T-helper 2 cell treated with Interferon-gamma antibody and Interleukin-4, amounts not matched to agents 5 μg/mL and 100 μg/mL, for 36 hours (primary cell): ENCODE data around the gene HSD17B7.

Source experiments
- DNase-seq: peaks from one replicate; pipeline ENCODE4 v3.0.0; 2021; ENCODE audit warnings: low spot score
- H3K27ac Mint-ChIP-seq: one replicate; pipeline ENCODE4 v1.8.0; 2021; ENCODE audit warnings: mild to moderate bottlenecking, mixed read lengths
- H3K27me3 Mint-ChIP-seq: one replicate; pipeline ENCODE4 v1.8.0; 2021; ENCODE audit warnings: low read depth, mixed read lengths
- H3K36me3 Mint-ChIP-seq: one replicate; pipeline ENCODE4 v1.8.0; 2021; ENCODE audit warnings: low read depth, mixed read lengths
- H3K4me1 Mint-ChIP-seq: one replicate; pipeline ENCODE4 v1.8.0; 2021; ENCODE audit warnings: low read depth, mixed read lengths
- H3K4me3 Mint-ChIP-seq: one replicate; pipeline ENCODE4 v1.8.0; 2022; ENCODE audit warnings: mild to moderate bottlenecking, moderate library complexity, mixed read lengths
- H3K9me3 Mint-ChIP-seq: one replicate; pipeline ENCODE4 v1.8.0; 2021; ENCODE audit warnings: mixed read lengths

The HSD17B7 gene

DNA sequence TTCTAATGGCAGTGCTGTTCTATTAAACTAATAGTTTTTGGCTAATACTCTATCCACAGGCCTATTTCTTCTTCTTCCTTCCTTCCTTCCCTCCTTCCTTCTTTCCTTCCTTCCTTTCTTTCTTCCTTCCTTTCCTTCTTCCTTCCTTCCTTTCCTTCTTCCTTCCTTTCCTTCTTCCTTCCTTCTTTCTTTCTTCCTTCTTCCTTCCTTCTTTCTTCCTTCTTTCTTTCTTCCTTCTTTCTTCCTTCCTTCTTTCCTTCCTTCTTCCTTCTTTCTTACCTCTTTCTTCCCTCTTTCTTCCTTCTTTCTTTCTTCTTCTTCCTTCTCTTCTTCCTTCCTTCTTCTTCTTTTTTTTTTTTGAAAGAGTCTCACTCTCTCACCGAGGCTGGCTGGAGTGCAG is 38.8 kb downstream of the HSD17B7 start:
- Mint-ChIP-seq H3K4me1 (peaks cover 7% of the 10 kb centered on the region), H3K36me3 (no peaks in the 10 kb centered on the region), H3K27ac (no peak overlapping the region), H3K27me3 (peaks cover 31% of the 10 kb centered on the region), H3K9me3 (no peaks in the 10 kb centered on the region), H3K4me3 (no peak overlapping the region)
- DNase-seq: no peak

GRCh38 chr1:162832470-162832869 is 42.0 kb downstream of the HSD17B7 start:
- no peak for DNase-seq
- Mint-ChIP-seq H3K27me3 (peaks cover 19% of the 10 kb centered on the region), H3K36me3 (peaks cover 7% of the 10 kb centered on the region), H3K27ac (no peak overlapping the region), H3K9me3 (peaks cover 21% of the 10 kb centered on the region), H3K4me3 (no peak overlapping the region), H3K4me1 (peaks cover 20% of the 10 kb centered on the region)

DNA sequence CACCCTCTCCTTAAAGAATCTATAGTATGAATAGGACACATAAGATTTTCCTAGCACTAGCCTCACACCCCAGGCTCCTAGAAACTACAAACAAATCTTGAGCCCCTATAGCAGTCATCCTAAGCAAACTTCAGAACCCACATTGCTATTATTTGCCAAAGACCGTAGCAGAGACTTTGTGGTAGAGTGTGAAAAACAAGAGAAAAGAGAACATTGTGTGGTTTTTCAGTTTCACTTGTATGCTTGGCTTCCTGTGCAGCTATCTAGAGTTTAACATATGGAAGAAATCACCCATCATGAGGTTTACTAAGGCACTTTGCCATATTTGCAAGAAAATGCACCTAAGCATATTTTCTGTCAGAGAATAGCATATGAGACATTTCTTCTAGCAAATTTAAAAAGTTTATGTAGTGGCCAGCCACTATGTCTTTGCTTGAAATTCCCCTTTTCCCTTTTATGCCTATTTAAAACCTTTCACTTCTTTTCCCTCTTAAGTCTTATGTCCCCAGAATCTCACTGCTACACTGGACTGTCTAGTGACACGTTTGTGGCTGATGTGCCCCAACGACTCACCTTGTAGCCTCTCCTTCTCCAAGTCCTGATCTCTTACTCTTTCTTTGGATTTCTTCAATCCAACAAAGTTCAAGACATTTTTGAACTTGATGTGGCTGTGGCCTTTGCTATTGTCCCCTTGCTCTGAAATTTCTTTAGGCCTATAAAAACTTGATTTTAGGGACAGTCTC is 44.8 kb downstream of the HSD17B7 start:
- no peak overlapping the region for H3K27ac Mint-ChIP-seq
- DNase-seq: peak; percentile 10

GRCh38 chr1:162838863-162839262 is 48.4 kb downstream of the HSD17B7 start:
- peaks cover 14% of the 10 kb centered on the region for H3K27me3 Mint-ChIP-seq
- no peak overlapping the region for H3K4me3 Mint-ChIP-seq
- no peak for DNase-seq
- H3K9me3 Mint-ChIP-seq: peaks cover 38% of the 10 kb centered on the region
- peaks cover 14% of the 10 kb centered on the region for H3K4me1 Mint-ChIP-seq
- no peak overlapping the region for H3K27ac Mint-ChIP-seq
- H3K36me3 Mint-ChIP-seq: peaks cover 7% of the 10 kb centered on the region

More for the DNA sequence above, 44.8 kb downstream of the HSD17B7 start:
- no peak overlapping the region for H3K4me3 Mint-ChIP-seq
- H3K36me3 Mint-ChIP-seq: peaks cover 7% of the 10 kb centered on the region
- H3K9me3 Mint-ChIP-seq: peaks cover 38% of the 10 kb centered on the region
- peaks cover 13% of the 10 kb centered on the region for H3K27me3 Mint-ChIP-seq
- peaks cover 20% of the 10 kb centered on the region for H3K4me1 Mint-ChIP-seq

GRCh38 chr1:162840250-162840839 is 49.8 kb downstream of the HSD17B7 start:
- peaks cover 14% of the 10 kb centered on the region for H3K27me3 Mint-ChIP-seq
- no peak overlapping the region for H3K27ac Mint-ChIP-seq
- no peak overlapping the region for H3K4me3 Mint-ChIP-seq
- H3K36me3 Mint-ChIP-seq: peaks cover 5% of the 10 kb centered on the region
- H3K4me1 Mint-ChIP-seq: peaks cover 4% of the 10 kb centered on the region
- peaks cover 32% of the 10 kb centered on the region for H3K9me3 Mint-ChIP-seq
- no peak for DNase-seq

DNA sequence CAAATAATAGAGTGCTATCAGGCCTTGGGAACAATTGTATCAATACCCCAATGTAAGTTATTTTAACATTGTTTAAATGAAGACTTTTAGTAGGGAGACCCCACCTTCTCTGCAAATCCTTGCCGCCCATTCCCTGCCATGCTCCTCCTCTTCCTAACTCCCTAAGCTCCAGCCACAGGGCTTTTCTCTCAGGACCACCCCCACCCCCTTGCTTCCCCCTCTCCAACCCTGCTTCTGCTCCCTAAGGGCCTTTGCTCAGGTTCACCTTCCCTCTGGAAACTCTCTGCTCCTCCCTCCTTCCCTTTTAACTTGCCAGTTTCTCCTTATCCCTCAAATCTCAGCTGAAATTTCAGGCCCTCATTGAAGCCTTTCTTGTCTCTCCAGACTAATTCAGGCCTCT is 53.7 kb downstream of the HSD17B7 start:
- peaks cover 13% of the 10 kb centered on the region for H3K27me3 Mint-ChIP-seq
- H3K4me3 Mint-ChIP-seq: no peak overlapping the region
- no peak overlapping the region for H3K27ac Mint-ChIP-seq
- DNase-seq: no peak
- H3K9me3 Mint-ChIP-seq: peaks cover 5% of the 10 kb centered on the region
- H3K4me1 Mint-ChIP-seq: no peaks in the 10 kb centered on the region
- H3K36me3 Mint-ChIP-seq: no peaks in the 10 kb centered on the region

DNA sequence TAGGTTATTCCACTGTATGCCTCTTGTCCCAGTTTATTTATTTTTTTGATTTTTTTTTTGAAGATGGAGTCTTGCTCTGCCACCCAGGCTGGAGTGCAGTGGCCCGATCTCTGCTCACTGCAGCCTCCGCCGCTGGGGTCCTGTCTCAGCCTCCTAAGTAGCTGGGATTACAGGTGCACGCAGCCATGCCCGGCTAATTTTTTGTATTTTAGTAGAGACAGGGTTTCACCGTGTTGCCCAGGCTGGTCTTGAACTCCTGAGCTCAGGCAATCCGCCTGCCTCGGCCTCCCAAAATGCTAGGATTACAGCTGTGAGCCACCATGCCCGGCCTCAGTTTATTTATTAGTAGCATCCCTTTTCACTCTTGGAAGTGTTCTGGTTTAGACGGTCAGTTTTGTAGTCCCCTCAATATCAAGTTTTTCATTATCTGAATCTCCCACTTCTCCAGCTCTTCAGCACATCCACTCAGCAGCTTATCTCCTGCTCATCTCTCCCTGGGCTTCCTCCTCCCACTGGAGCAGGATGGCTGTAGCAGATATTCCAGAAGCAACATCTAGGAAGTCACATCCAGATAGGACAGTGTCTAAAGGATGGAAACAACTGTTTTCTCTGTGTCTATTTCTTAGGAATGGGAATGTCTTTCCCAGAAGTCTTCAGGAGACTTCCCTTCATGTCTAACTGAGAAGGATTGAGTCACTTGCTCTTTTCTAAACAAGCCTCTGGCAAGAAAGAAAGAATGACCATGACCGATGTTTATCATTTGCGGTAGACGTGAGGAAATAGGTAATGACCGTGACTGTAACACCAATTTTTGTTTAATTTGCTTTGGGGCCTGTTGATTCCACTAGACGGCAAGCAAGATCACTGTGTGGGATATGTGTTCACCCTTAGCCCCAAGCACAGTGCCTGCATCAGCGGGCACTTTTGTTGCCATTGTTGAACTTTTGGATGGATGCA is 56.0 kb downstream of the HSD17B7 start:
- Mint-ChIP-seq H3K27ac (no peak overlapping the region), H3K9me3 (no peaks in the 10 kb centered on the region), H3K4me3 (no peak overlapping the region), H3K27me3 (peaks cover 5% of the 10 kb centered on the region), H3K4me1 (no peaks in the 10 kb centered on the region), H3K36me3 (no peaks in the 10 kb centered on the region)
- DNase-seq: no peak

- H3K4me3 Mint-ChIP-seq: no peak overlapping the region
- H3K27me3 Mint-ChIP-seq: peaks cover 2% of the 10 kb centered on the region
- peak; percentile 41 for DNase-seq
Observed at GRCh38 chr1:162847839-162848453, 57.4 kb downstream of the HSD17B7 start.

DNA sequence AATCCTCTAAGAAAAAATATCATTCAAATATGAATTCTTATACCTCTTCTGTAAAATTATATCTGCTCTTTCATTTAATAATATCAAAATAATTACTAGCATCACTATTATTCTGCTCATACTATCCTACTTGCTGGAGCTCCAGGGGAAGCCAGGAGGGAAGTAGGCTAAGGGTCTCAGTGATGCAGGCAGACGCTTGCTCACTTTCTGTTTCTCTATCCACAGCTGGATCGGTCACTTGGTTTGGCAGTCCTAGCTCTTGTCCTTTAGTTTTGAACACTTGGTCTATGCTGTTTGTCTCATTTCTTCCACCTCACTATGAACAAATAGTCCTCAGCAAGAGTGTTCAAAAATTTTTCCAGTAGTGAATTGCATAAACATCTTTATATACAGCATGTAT is 59.2 kb downstream of the HSD17B7 start:
- DNase-seq: no peak
- no peaks in the 10 kb centered on the region for H3K4me1 Mint-ChIP-seq
- no peak overlapping the region for H3K4me3 Mint-ChIP-seq
- no peak overlapping the region for H3K27ac Mint-ChIP-seq
- H3K36me3 Mint-ChIP-seq: no peaks in the 10 kb centered on the region
- peaks cover 2% of the 10 kb centered on the region for H3K27me3 Mint-ChIP-seq
- no peaks in the 10 kb centered on the region for H3K9me3 Mint-ChIP-seq

More at GRCh38 chr1:162847839-162848453, 57.4 kb downstream of the HSD17B7 start:
- Mint-ChIP-seq H3K4me1 (no peaks in the 10 kb centered on the region), H3K9me3 (no peaks in the 10 kb centered on the region), H3K27ac (no peak overlapping the region), H3K36me3 (no peaks in the 10 kb centered on the region)

GRCh38 chr1:162851341-162851740 is 60.8 kb downstream of the HSD17B7 start:
- H3K27ac Mint-ChIP-seq: no peak overlapping the region
- H3K4me3 Mint-ChIP-seq: no peak overlapping the region
- no peaks in the 10 kb centered on the region for H3K4me1 Mint-ChIP-seq
- H3K27me3 Mint-ChIP-seq: no peaks in the 10 kb centered on the region
- no peak for DNase-seq
- no peaks in the 10 kb centered on the region for H3K36me3 Mint-ChIP-seq
- H3K9me3 Mint-ChIP-seq: no peaks in the 10 kb centered on the region

DNA sequence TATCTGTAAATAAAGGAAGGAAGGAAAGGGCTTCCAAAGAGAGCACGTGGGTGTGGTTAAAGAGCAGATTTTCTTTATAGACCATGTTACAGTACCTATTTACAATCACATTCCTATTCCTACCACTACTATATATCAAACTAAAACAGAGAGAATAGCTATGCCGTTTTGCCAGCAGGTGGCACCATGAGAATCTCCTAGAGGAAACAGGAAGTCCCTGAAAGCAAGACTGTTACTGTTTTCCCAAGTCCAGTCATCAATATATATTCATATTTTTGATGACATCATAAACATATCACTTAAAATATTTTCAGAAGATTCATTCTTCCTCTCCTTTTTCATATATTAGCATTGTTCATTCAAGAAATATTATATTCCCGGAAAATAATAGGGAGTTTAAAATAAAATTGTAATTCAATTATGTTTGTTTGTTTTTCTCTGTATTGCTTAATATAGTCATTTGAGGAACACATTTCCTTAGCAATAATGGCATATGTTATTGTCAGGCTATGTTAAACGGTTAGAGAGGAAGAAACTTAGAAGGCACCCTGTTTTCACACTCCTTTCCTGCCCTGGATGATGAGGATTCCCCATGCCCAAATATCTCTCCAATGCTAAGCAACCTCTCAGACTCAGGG is 63.9 kb downstream of the HSD17B7 start:
- DNase-seq: no peak
- Mint-ChIP-seq H3K4me1 (no peaks in the 10 kb centered on the region), H3K4me3 (no peak overlapping the region), H3K27ac (no peak overlapping the region), H3K27me3 (no peaks in the 10 kb centered on the region), H3K9me3 (no peaks in the 10 kb centered on the region), H3K36me3 (no peaks in the 10 kb centered on the region)

DNA sequence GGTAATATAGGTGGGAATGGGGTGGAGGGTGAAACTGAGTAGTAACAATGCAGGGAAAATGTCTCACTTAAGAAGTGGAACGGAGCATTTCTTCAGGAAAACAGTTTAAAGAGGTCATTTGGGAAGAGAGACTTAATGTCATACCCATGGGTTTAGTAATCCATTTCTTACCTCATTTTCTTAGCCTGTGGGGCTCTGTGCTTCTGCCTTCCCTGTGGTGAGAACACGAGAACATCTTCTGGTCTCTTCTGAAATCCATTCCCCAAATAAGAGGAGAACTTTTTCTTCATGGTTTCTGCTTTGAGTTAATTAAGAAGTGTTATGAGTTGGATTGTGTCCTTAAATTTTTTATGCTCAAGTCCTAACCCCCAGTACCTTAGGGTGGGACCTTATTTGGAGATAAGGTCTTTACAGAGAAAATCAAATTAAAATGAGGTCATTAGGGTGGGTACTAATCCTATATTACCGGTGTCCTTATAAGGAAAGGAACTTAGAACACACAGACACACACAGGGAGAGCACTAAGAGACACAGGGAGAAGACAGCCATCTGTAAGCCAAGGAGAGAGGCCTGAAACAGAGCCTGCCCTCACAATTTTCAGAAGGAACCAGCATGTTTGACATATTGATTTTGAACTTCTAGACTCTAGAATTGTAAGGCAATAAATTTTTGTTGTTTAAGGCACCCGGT is 65.1 kb downstream of the HSD17B7 start:
- Mint-ChIP-seq H3K4me1 (no peaks in the 10 kb centered on the region), H3K27ac (no peak overlapping the region), H3K27me3 (no peaks in the 10 kb centered on the region), H3K4me3 (no peak overlapping the region), H3K36me3 (no peaks in the 10 kb centered on the region), H3K9me3 (no peaks in the 10 kb centered on the region)
- no peak for DNase-seq

- no peak for DNase-seq
- H3K4me3 Mint-ChIP-seq: no peak overlapping the region
- no peaks in the 10 kb centered on the region for H3K27me3 Mint-ChIP-seq
- no peak overlapping the region for H3K27ac Mint-ChIP-seq
- H3K4me1 Mint-ChIP-seq: no peaks in the 10 kb centered on the region
- H3K36me3 Mint-ChIP-seq: no peaks in the 10 kb centered on the region
- no peaks in the 10 kb centered on the region for H3K9me3 Mint-ChIP-seq
Observed at GRCh38 chr1:162856260-162856659, 65.8 kb downstream of the HSD17B7 start.
